ENCODE results near the gene SMG9.
"Not testable (repeated sequence)": the region's sequence is repeated elsewhere in the genome, so short reads cannot be mapped to it uniquely, and the experiment has no call there.

SMG9 gene

DNA sequence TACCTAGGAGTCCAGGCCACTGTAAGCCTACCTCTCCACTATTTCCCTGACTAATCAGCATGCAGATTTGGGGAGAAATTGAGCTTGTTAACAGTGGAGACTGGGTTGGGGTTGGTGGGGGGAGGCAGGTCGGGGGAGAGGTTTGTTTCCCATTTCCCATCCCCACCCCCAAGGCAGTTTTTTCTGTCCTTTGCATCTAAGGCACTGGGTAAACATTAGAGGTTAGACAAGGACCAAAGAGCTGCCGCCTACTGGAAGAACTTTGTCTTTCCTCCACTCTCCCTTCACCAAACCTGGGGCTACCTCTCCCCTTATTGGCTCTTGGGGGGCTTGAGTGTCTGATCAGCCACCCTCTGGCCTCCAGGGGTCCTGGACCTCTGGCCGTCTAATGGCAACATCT is 25.1 kb upstream of the SMG9 start:
- no peak for DNase-seq (ENCODE audit: low read depth, low spot score)

DNA sequence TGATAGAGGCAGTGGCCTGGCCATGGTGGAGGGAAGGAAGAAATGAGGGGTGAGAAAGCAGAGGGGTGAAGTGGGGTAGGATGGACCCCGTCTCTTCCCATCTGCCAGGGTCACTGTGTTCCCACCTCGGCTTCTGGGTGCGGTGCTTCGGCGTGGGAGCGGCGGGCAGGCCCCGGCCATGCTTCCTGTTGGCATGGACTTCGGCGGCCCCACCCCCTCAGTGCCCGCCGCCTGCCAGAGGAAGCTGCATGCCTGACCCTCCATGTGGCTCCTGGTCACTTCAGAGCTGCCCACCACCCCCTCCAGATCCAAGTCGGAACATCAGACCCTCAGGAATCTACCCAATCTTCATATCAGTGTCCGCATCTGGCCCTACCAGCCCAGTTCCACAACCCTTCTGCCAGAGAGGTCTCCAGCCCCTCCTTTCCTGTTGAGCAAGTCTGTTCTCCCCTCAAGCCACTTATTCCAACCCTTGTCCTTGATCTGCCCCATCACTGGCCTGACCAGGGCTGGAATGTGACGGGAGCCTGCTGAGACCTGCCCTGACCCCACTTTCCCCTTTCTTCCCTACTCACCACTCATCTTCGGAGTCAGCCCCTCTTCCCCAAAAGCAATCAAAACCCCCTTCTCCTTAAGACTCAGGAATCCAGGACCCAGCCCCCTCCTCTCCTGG is 24.5 kb upstream of the SMG9 start:
- DNase-seq (ENCODE audit: low read depth, low spot score), result no peak

DNA sequence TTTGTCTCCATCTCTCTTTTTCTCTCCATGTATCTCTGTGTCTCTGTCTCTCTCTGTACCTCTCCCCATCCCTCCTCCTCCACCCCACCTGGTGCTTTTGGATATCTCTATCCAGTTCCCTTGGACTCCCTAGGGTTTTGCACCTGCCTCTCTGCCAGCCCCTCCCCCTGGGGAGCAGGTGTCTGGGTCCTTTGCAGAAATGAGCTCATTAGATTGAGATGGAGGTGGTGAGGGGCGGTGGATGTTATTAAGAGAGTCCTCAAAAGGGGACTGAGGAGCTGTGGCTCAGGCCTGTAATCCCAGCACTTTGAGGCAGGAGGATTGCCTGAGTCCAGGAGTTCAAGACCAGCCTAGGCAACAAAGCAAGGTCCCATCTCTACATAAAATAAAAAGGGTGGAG is 23.9 kb upstream of the SMG9 start:
- no peak for DNase-seq (ENCODE audit: low read depth, low spot score)

DNA sequence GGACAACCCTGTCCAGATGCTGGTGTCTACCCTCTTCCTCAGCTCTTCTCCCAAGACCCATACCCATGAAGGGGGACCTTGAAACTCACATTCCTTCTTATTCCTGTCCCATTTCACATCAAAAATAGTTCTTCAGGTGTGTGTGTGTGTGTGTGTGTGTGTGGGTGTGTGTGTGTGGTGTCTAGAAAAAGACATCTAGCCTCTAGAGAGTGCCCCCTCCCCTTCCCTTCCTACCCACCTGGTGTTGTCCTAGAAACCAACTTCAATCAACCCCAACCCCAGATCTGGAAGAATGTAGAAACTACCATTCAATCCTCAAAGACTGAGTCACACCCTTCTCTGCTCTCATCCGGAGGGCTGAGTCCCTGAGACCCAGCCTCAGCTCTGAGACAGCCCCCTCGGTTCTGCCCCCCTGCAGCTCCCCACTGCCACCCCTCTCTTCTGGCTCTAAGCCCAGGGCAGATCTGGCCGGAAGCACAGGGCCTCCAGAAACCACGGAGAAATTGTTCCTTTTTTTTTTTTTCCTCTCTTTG is 22.5 kb upstream of the SMG9 start:
- DNase-seq (ENCODE audit: low read depth, low spot score), result peak; percentile 89

DNA sequence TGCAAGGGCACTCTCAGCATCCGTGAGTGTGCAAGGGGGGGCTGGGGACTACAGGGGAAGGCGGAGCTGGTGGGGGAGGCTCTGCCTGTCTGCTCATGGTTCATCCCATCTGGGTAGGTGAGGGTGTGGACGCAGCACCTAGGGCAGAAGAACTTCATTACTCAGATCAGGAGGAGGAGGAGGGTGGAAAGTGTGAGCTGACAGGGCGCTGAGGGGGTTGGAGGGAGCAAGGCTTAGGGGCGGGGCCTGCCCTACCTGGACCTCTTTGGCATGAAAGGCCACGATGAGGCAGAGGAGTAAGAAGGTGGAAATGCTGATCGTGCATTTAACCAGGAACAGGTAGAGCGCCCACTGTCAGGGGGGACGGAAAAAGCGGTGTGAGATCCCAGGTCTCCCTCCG is 21.5 kb upstream of the SMG9 start:
- no peak for DNase-seq (ENCODE audit: low read depth, low spot score)

DNA sequence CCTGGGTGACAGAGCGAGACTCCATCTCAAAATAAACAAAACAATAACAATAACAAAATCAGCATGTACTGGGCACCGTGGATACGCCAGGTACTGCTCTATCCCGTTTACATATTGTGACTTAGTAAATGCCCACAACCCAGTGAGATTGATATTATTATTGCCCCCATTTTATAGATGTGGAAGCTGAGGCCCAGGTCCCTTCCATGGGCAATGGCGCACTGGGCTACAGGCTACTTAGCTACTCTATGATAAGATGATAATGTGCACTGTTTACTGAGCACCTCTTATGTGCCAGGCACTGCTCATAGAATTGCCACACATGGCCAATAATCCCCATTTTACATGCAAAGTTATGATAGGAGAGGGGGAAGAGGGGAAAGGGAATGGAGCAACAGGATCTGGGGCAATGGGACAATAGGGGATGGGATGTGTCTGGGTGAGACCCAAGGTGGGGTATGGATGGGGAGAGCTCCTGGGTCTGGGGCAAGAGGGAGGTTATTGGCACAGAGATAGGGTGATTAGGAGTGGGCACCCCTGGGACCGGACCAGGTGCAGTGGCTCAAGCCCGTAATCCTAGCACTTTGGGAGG is 20.6 kb upstream of the SMG9 start:
- no peak for DNase-seq (ENCODE audit: low read depth, low spot score)

DNA sequence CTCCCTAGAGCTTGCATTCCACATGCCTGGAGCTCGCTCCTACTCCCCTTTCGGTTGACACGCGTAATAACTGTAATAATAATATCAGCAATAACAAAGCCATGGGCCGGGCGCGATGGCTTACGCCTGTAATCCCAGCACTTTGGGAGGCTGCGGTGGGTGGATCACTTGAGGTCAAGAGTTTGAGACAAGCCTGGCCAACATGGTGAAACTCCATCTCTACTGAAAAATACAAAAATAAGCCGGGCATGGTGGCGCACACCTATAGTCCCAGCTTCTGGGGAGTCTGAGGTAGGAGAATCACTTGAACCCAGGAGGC is 20.1 kb upstream of the SMG9 start:
- not testable (repeated sequence) for DNase-seq (ENCODE audit: low read depth, low spot score)

DNA sequence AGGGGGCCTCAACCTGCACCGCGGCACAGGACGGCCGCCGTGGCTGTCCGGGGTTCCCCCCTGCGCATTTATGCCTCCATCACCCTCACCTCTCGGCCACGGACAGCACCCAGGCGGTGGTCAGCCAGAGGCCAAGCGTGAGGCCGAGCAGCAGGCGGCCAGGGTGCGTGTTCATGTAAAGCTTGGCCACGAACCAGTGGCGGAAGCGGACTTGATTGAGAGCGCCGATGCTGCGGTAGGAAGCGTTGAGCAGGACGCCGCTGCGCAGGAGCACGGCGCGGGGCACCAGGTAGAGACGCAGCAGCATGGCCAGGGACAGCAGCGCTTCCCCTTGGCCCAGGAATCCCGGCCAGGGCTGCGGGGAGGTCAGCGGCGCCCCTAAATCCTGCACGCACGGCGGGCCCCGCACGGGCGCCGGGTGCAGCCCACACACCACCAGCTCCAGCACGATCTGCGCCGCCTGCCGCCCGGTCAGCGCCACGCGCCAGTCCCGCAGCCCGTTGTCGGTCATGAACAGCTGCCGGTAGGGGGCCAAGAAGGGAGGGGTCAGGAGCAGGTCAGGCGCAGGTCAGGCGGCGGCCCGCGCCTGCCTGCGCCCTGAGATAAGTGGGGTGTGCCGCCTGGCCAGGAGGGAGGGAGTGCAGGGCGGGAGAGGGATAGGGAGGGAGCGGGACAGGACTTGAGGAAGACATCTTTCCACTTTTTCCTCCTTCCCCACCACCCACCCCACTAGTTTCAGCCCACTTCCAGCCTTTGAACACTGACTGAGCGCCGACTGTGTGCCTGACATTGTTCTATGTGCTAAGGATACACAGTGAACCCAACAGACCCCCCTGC is 19.6 kb upstream of the SMG9 start:
- DNase-seq (ENCODE audit: low read depth, low spot score), result peak; percentile 89

DNA sequence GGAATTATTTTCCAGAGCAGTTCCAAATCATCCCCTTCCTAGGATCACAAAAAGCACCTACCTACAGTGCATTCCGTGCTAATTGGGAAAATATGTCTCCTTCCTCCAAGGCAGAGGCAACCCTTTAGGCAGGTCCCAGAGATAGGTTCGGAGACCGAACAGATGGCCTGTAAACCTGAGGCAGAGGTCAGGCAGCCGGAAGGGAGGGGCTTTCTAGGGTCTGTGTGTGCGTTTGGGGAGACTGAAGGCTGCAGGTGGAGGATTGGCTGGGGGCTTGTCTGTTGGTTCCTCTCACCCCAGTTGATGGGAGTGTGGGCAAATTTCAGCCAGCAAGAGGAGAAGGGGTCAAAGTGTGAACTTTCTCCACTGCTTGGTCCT is 19.0 kb upstream of the SMG9 start:
- DNase-seq (ENCODE audit: low read depth, low spot score), result no peak

DNA sequence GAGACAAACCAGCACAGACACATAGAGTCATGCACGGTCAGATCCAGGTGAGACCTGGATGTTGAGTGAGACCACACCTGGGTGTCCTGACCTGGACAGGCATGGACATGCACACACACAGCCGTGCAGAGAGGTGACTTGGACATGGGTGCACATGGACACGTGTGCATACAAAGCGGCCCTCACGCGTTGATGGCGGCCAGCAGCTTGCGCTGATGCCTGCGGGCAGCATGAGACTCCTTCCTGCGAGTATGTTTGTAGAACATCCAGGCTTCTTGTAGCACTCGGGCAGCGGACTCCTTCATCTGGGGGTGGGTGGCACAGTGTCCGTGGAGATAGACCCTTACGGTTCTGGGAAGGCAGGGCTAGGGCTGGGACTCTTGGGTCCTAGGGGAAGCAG is 14.5 kb upstream of the SMG9 start:
- no peak for DNase-seq (ENCODE audit: low read depth, low spot score)

DNA sequence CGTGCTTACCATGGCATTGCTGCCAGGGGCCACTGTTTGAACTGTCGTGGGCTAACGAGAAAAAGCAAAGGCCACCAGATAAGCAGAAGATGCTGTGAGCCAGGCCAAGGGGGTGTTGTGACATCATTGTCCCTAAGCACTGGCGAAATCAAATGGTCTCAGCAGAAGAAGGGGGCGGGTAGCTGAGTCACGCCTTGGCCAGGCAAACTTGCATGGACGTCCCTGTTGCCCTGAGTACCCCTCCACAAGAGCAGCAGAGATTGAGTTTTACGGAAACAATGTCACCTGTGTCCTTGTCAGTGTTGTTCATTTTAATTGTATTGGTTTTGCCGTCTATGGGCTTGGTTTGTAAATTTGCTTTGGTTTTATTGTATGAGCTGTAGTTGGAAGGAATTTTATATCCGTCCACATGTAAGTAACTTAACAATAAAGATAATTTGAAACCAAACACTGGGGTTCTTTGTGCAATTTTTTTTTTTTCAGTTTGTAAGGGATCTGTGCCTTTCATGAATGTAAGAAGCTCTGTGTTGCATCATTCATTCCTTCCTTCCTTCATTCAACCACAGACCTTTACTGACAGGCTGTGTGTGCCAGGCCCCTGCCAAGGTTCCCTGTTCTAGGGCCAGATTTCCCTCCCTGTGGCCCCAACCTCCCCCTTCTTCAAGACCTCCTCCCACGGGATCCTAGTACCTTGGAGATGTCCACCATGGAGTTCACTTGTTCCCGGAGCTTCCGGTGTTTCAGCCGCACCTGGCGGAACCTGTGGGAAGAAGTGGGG is 13.7 kb upstream of the SMG9 start:
- DNase-seq (ENCODE audit: low read depth, low spot score), result no peak

DNA sequence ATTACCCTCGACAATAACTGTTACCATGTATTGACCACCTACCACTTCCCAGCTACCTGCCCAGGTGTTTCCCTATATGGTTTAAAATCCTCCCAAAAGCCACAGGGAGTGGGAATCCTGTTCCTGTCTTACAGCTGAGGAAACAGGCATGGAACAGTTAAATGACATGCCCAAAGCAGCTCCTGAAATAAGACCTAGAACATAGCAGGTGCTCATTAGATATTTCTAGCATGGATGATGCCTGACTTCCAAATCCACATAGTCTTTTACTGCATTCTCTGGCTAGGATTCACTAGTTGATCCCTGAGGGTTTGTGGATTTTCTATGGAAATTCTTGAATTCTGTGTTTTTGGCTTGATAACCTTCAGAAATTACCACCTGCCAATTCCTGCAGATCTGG is 13.1 kb upstream of the SMG9 start:
- DNase-seq (ENCODE audit: low read depth, low spot score), result no peak

DNA sequence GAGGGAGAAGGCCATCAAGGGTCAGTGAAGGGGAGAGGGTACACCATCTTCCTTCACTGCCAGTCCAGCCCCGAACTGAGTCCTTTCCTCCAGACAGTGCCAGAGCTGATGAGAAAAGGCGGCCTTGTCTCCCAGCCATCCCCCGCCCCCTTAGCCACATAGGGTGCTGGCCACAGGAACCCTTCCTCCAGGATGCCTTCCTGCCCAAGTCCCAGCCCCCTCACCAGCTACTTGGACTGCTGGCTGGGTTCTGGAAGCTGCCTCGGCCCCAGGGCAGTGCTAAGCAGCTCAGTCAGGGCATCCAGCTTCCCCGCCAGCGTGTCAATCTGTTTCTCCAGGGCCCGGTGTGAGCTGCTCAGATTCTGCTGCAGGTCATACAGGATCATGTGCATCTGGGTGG is 12.6 kb upstream of the SMG9 start:
- no peak for DNase-seq (ENCODE audit: low read depth, low spot score)

DNA sequence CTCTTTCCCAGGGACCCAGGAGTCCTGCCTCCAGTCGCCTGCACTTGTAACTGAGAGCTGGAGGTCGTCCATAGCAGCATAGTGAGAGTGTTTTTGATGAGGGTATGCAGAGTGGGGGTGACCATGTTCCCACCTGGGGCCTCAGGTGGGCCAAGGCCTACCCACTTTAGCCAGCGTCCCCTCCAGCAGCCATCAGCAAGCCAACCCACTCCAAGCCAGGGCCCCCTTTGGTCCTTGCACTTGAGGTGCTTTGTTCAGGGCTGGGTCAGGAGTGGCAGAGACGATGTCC is 11.9 kb upstream of the SMG9 start:
- DNase-seq (ENCODE audit: low read depth, low spot score), result no peak

DNA sequence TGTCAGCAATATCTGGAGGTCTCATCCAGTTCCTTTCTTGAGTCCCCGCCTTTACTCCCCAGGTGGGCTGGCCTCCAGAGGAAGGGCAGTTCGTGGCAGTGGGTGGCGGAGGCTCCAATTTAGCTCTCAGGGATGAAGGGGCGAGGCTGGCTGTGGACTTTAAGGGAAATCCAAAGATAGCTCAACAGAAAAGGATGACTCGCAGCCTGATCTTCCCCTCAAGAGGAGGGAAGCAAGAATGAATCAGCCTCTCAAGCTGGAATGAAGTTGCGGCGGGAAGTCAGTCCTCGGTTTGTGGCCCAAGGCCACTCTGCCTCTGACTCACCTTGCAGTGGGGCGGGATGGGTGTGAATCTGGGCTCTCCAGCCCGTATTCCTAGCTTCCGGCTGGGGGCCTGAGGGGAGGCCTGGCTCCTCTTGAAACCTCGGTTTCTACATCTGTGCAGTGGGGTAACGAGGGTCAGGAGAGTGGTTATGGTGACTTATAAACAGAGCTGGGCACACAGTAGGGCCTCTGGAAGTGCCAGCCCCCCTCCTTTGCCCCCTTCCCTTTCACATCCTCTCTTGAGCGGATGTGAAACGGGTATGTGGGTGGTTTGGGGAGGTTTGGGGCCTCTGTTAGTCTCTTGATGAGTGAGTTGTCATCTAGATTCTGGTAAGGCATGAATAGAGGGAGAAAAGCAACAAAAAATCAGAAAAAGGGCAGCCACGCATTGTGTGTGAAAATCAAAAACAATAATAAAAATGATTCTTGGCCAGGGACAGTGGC is 10.5 kb upstream of the SMG9 start:
- DNase-seq (ENCODE audit: low read depth, low spot score), result peak; percentile 95

DNA sequence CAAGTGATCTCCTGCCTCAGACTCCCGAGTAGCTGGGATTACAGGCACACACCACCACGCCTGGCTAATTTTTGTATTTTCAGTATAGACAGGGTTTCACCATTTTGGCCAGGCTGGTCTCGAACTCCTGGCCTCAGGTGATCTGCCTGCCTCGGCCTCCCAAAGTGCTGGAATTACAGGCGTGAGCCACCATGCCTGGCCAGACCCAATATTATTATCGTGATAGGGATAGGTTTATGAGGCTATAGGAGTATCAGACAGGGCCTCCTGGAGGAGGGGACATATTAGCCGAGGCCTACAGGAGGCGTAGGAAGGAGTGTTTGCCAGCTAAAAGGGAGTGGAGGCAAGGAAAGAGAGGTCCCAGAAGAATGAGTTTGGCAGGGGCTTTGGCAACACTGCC is 9.9 kb upstream of the SMG9 start:
- not testable (repeated sequence) for DNase-seq (ENCODE audit: low read depth, low spot score)

DNA sequence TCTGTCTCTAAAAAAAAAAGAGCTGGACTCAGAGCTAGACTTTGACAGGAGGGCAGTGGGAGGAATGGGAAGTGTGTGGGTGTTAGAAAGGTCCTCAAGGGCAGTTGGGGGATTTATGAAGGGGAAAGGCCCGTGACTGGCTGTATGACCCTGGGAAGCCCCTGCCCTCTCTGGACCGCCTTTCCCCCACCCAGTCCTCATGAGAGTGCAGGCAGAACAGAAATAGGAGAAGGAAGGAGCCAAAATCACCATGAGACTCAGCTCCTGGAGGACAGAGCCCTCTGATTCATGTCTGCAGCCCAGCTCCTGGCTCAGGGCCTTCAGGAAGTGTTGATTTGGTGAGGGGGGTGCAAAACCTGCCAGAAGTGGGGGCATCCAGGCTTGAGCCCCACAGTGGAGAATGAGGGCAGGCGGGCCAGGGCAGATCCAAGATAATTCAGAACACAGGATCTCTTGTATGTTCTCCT is 8.7 kb upstream of the SMG9 start:
- peak; percentile 39 for DNase-seq (ENCODE audit: low read depth, low spot score)

DNA sequence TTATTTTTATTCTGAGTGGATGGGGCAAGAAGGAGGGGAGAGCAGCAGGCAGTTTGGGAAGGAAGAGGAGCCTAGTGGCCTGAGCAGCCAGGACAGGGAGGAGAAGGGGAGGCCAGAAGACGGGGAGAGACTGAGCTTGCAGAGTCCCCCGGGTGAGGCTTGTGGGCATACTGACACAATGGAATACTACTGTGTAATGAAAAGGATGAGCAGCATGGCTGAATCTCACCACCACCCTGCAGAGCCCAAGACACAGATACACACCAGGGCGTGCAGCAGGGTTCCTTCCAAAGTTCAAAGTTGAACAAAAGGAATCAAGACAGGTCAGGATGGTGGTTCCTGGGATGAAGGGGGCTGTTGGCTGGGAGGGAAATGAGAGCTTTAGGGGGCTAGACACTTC is 8.1 kb upstream of the SMG9 start:
- no peak for DNase-seq (ENCODE audit: low read depth, low spot score)

DNA sequence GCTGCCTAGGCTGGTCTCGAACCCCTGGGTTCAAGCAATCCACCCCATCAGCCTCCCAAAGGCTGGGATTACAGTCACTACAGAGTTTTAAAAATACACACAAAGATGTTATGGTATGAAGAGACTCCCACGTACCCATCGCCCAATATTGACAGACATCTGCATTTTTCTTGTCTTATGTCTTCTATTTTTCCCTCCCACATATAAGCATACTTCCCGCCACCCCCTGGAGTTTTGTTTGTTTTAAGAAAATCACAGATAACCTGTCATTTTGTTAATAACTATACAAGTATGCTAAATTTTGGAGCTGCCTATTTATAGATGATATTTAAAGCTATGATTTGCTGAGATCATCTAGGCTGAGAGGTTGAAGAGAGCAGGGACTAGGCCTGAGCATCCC is 6.2 kb upstream of the SMG9 start:
- DNase-seq (ENCODE audit: low read depth, low spot score), result no peak

DNA sequence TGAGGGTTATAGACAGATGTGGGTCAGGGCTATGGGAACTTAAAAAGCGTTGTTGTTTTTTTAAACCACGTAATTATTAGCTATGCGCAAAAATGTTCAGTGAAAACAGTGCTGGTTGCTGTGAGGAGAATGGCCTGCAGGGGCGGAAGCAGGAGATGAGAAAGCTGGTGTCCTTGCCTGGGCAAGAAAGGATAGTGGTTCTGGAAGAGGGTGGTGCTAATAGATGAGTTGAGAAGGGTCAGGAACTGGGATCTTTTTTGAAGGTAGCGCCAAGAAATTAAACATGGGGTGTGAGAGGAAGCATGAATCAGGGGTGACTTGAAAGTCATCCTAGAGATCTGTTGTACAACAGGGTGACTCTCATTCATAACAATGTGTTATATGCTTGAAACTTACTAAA is 4.8 kb upstream of the SMG9 start:
- peak; percentile 49 for DNase-seq (ENCODE audit: low read depth, low spot score)

DNA sequence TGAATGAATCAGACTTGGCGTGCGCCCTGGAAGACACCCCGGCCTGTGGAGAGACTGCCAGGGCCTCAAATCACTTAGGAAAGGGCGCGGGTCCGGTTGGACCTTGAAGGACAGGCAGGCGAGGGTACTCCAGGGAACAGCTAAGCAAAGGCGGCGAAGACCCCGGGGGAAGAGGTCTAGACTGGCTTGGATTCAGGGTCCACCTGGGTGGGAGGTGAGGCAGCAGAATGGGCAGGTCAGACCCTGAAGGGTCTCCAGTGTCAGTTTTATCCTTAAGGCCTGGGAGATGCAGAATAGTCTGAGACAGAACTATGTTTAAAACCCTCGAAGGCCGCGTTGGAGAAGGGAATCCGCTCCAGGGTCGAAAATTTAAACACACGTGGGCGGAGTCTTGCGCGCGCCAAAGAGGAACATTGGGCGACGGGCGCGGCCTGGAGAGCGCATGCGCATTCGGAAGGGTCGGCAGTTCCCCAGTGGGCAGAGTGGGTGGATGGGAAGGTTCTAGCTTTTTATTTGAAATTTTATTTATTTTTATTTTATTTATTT is 567 bp upstream of the SMG9 start:
- peak; percentile 82 for DNase-seq (ENCODE audit: low read depth, low spot score)

DNA sequence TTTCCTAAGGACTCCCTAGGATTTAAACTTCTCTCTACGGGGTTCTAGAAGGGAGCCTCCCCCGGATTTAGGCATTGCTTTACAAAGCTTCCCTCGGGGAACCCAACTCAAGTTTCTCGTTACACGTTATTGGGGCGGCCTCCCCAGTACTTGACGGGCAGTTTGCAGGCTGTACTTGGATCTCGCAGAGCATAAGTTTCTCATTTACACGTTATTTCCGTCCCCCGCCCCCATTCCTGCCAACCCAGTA is 584 bp downstream of the SMG9 start:
- no peak for DNase-seq (ENCODE audit: low read depth, low spot score)
